SK-N-SH (cell line): ENCODE results near the gene ISM1. TPM values are rescaled to one million over a fixed set of nuclear protein-coding genes. Genes with fewer than 3 reads are reported as not detected.

ENCODE experiments used
- CTCF ChIA-PET: fragments of 300-600, 350-600 bp; formaldehyde crosslinking; extraction: SDS; loops from one replicate; lab custom pipeline; 2021; lab: Yijun Ruan, JAX
- POLR2A ChIA-PET: fragments of 350-600 bp; sonication (Branson Sonifier 250); formaldehyde crosslinking; extraction: SDS; loops from one replicate; lab custom pipeline; 2020; ENCODE audit warnings: antibody characterized with exemption, inconsistent platforms; lab: Yijun Ruan, JAX
- DNase-seq: peaks from one replicate; pipeline ENCODE4 v3.0.0; 2012
- H2AFZ ChIP-seq: fragments of 200-600 bp; sonication (generic); 2 replicates; pipeline ENCODE4 v1.8.1; 2016; ENCODE audit warnings: antibody characterized with exemption, mild to moderate bottlenecking, low read depth
- H3F3A ChIP-seq: fragments of 200-600 bp; sonication (generic); replicated peaks from 2 replicates; pipeline ENCODE3; 2016; ENCODE audit warnings: antibody characterized with exemption, mild to moderate bottlenecking; ENCODE audit not compliant: insufficient read depth
- H3K27ac ChIP-seq, 2 experiments: fragments of 200-500 bp in 1 of 2; fragments of 200-600 bp in 1 of 2; sonication (Bioruptor generic) in 1 of 2; sonication (generic), shearing (Covaris generic) in 1 of 2; 2 replicates each; pipeline versions ENCODE4 v1.5.1 to v1.6.1; 2014 to 2016; ENCODE audit warnings: low read depth in 2 of 2, inconsistent platforms in 1 of 2, low read length in 1 of 2, mild to moderate bottlenecking in 1 of 2, mixed read lengths in 1 of 2
- H3K27me3 ChIP-seq: fragments of 200-600 bp; sonication (generic), shearing (Covaris generic); 2 replicates; pipeline ENCODE4 v1.6.1; 2016; ENCODE audit warnings: mixed run types; ENCODE audit not compliant: insufficient read depth
- H3K36me3 ChIP-seq, 2 experiments: fragments of 200-500 bp in 1 of 2; fragments of 200-600 bp in 1 of 2; sonication (Bioruptor generic) in 1 of 2; sonication (generic) in 1 of 2; replicated peaks in 1 of 2; 2 replicates each; pipeline versions ENCODE3 to v1.5.1; 2014 to 2016; ENCODE audit warnings: low read length in 1 of 2, mild to moderate bottlenecking in 1 of 2; ENCODE audit not compliant: insufficient read depth in 2 of 2, control insufficient read depth in 1 of 2
- H3K4me1 ChIP-seq, 2 experiments: fragments of 200-500 bp in 1 of 2; fragments of 200-600 bp in 1 of 2; sonication (Bioruptor generic) in 1 of 2; sonication (generic), shearing (Covaris generic) in 1 of 2; 2 replicates each; pipeline versions ENCODE4 v1.5.1 to v1.6.1; 2014 to 2016; ENCODE audit warnings: low read depth in 1 of 2, low read length in 1 of 2, mixed run types in 1 of 2; ENCODE audit not compliant: insufficient read depth in 2 of 2, control insufficient read depth in 1 of 2
- H3K4me2 ChIP-seq: fragments of 200-600 bp; sonication (generic), shearing (Covaris generic); 2 replicates; pipeline ENCODE4 v1.6.1; 2017; ENCODE audit warnings: mixed run types
- H3K4me3 ChIP-seq, 2 experiments: fragments of 200-500 bp in 1 of 2; fragments of 200-600 bp in 1 of 2; sonication (Bioruptor generic) in 1 of 2; sonication (generic), shearing (Covaris generic) in 1 of 2; 2 replicates each; pipeline versions ENCODE4 v1.5.1 to v1.8.1; 2014 to 2016; ENCODE audit warnings: low read depth in 2 of 2, inconsistent platforms in 1 of 2, low read length in 1 of 2, mild to moderate bottlenecking in 1 of 2, mixed read lengths in 1 of 2, moderate library complexity in 1 of 2
- H3K79me2 ChIP-seq: fragments of 200-600 bp; sonication (generic); 2 replicates; pipeline ENCODE4 v1.8.1; 2017; ENCODE audit warnings: mild to moderate bottlenecking; ENCODE audit not compliant: insufficient read depth
- H3K9ac ChIP-seq: fragments of 200-600 bp; sonication (generic); 2 replicates; pipeline ENCODE4 v1.6.1; 2017; ENCODE audit warnings: mixed run types
- H3K9me2 ChIP-seq: fragments of 200-600 bp; sonication (generic); 2 replicates; pipeline ENCODE4 v1.6.1; 2017; ENCODE audit warnings: mixed run types
- H3K9me3 ChIP-seq: fragments of 200-600 bp; sonication (generic); 2 replicates; pipeline ENCODE4 v1.6.1; 2017; ENCODE audit warnings: mixed run types, mild to moderate bottlenecking, moderate library complexity
- H4K20me1 ChIP-seq: fragments of 200-600 bp; sonication (generic); 2 replicates; pipeline ENCODE4 v1.6.1; 2017; ENCODE audit warnings: mild to moderate bottlenecking, mixed run types; ENCODE audit not compliant: insufficient read depth
- EP300 ChIP-seq, 2 experiments: IDR thresholded peaks; 2 replicates each; pipeline versions ENCODE4 v1.4.0 to v1.6.1; 2012; ENCODE audit warnings: borderline replicate concordance in 1 of 2, low read depth in 1 of 2, low read length in 1 of 2
- FOSL2 ChIP-seq: IDR thresholded peaks from 2 replicates; pipeline ENCODE4 v1.4.0; 2012; ENCODE audit warnings: low read depth, mild to moderate bottlenecking, moderate library complexity, borderline replicate concordance
- FOXM1 ChIP-seq: IDR thresholded peaks from 2 replicates; pipeline ENCODE4 v1.4.0; 2012; ENCODE audit warnings: low read depth, mild to moderate bottlenecking
- JUND ChIP-seq: IDR thresholded peaks from 2 replicates; pipeline ENCODE4 v1.4.0; 2012
- MEF2A ChIP-seq: IDR thresholded peaks from 2 replicates; pipeline ENCODE4 v1.4.0; 2012; ENCODE audit warnings: low read depth, borderline replicate concordance
- MXI1 ChIP-seq: IDR thresholded peaks from 2 replicates; pipeline ENCODE4 v1.6.1; 2012; ENCODE audit warnings: mild to moderate bottlenecking, low read depth, low read length, improper control_type of control experiment
- NRF1 ChIP-seq: IDR thresholded peaks from 2 replicates; pipeline ENCODE4 v1.6.1; 2012; ENCODE audit warnings: low read depth, mild to moderate bottlenecking, low read length
- RFX5 ChIP-seq: IDR thresholded peaks from 2 replicates; pipeline ENCODE4 v1.6.1; 2012; ENCODE audit warnings: mild to moderate bottlenecking, improper control_type of control experiment, low read length
- RXRA ChIP-seq: IDR thresholded peaks from 2 replicates; pipeline ENCODE4 v1.4.0; 2012; ENCODE audit warnings: low read depth, mild to moderate bottlenecking, borderline replicate concordance
- SIN3A ChIP-seq: IDR thresholded peaks from 2 replicates; pipeline ENCODE4 v1.6.1; 2012; ENCODE audit warnings: low read depth, mild to moderate bottlenecking, low read length, moderate library complexity, borderline replicate concordance
- TEAD4 ChIP-seq: IDR thresholded peaks from 2 replicates; pipeline ENCODE4 v1.4.0; 2012; ENCODE audit warnings: mild to moderate bottlenecking, borderline replicate concordance; ENCODE audit not compliant: insufficient read depth
- WGBS: methylation state at CpG from one replicate; pipeline ENCODE4 v1.1.6; 2017; ENCODE audit warnings: low lambda C conversion rate; 5-methylcytosine and 5-hydroxymethylcytosine counted together
- polyA plus RNA-seq, 3 experiments: library from polyadenylated mRNA; depleted of rRNA; stranded (reverse); fragments of >200 nt; gene quantifications; 2 replicates each; pipeline ENCODE4 v1.2.3, GENCODE V29; 2012
- TF ChIP-seq, protein P1 (sequence below): fragments of 150-350 bp; IDR thresholded peaks from 2 replicates; pipeline ENCODE4 v1.6.1; 2017; ENCODE audit warnings: antibody characterized with exemption, low read length, low read depth, borderline replicate concordance
- TF ChIP-seq, protein P2 (sequence below): IDR thresholded peaks from 2 replicates; pipeline ENCODE4 v1.6.1; 2012; ENCODE audit warnings: mild to moderate bottlenecking, low read depth, low read length, moderate library complexity
- TF ChIP-seq, protein P3 (sequence below): IDR thresholded peaks from 2 replicates; pipeline ENCODE4 v1.4.0; 2012; ENCODE audit warnings: low read depth, borderline replicate concordance
- TF ChIP-seq, protein P4 (sequence below): fragments of 150-350 bp; IDR thresholded peaks from 2 replicates; pipeline ENCODE4 v1.6.1; 2016; ENCODE audit warnings: mild to moderate bottlenecking, low read depth, low read length
- TF ChIP-seq, protein P5 (sequence below): IDR thresholded peaks from 2 replicates; pipeline ENCODE4; 2012

The ISM1 gene
- polyA plus RNA-seq, 1 of the 3 experiments (the other 2 are of a cell fraction), result not detected

DNA sequence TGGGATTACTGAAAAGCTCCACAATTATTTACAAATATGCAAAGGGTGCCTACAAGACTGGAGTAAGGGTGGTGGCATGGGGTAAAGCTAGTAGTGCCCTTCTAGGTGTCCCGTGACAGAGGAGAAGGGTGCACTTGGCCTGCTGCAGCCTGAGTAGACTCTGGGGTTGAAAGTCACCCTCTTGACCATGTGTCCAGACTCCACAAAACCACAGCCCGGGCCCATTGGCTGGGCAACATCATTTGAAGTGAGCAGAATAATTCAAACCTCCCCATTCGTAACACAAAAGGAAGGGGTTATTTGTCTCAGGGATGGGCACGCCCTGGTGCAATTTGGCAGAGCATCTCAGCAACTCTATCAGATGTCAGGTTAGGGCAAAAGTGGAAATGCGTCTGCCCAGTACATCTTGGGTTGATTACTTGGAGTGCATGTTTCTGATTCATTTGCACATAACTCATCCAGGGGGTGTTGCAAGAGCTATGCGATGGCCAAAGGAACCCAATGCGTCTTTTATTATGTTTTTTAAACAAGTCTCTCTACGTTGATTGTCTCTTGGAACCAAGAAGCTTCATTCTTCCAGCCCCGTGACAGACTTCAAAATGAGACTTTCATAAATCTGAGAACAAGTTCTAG is 56.7 kb downstream of the ISM1 start:
- no peak for DNase-seq
- ChIA-PET CTCF (interaction anchor here (2.2 kb wide), 1 partner anchor 157 kb away, joined by 4 read pairs; no protein-coding TSS in a partner anchor), POLR2A (no interaction called here)
- H3K4me3 ChIP-seq, result no peak overlapping the region
- H3K27me3 ChIP-seq, result no peaks in the 10 kb centered on the region
- no peaks in the 10 kb centered on the region for H3K4me1 ChIP-seq
- H3F3A ChIP-seq, result no peaks in the 10 kb centered on the region
- no peaks in the 10 kb centered on the region for H3K9me2 ChIP-seq
- no peaks in the 10 kb centered on the region for H3K79me2 ChIP-seq
- TF ChIP-seq, protein P1, sequence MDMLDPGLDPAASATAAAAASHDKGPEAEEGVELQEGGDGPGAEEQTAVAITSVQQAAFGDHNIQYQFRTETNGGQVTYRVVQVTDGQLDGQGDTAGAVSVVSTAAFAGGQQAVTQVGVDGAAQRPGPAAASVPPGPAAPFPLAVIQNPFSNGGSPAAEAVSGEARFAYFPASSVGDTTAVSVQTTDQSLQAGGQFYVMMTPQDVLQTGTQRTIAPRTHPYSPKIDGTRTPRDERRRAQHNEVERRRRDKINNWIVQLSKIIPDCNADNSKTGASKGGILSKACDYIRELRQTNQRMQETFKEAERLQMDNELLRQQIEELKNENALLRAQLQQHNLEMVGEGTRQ, result no peak
- TF ChIP-seq, protein P2, sequence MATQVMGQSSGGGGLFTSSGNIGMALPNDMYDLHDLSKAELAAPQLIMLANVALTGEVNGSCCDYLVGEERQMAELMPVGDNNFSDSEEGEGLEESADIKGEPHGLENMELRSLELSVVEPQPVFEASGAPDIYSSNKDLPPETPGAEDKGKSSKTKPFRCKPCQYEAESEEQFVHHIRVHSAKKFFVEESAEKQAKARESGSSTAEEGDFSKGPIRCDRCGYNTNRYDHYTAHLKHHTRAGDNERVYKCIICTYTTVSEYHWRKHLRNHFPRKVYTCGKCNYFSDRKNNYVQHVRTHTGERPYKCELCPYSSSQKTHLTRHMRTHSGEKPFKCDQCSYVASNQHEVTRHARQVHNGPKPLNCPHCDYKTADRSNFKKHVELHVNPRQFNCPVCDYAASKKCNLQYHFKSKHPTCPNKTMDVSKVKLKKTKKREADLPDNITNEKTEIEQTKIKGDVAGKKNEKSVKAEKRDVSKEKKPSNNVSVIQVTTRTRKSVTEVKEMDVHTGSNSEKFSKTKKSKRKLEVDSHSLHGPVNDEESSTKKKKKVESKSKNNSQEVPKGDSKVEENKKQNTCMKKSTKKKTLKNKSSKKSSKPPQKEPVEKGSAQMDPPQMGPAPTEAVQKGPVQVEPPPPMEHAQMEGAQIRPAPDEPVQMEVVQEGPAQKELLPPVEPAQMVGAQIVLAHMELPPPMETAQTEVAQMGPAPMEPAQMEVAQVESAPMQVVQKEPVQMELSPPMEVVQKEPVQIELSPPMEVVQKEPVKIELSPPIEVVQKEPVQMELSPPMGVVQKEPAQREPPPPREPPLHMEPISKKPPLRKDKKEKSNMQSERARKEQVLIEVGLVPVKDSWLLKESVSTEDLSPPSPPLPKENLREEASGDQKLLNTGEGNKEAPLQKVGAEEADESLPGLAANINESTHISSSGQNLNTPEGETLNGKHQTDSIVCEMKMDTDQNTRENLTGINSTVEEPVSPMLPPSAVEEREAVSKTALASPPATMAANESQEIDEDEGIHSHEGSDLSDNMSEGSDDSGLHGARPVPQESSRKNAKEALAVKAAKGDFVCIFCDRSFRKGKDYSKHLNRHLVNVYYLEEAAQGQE, result no peak
- TF ChIP-seq NRF1, result no peak
- TF ChIP-seq, protein P3, sequence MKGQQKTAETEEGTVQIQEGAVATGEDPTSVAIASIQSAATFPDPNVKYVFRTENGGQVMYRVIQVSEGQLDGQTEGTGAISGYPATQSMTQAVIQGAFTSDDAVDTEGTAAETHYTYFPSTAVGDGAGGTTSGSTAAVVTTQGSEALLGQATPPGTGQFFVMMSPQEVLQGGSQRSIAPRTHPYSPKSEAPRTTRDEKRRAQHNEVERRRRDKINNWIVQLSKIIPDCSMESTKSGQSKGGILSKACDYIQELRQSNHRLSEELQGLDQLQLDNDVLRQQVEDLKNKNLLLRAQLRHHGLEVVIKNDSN, result no peak
- TF ChIP-seq, protein P4, sequence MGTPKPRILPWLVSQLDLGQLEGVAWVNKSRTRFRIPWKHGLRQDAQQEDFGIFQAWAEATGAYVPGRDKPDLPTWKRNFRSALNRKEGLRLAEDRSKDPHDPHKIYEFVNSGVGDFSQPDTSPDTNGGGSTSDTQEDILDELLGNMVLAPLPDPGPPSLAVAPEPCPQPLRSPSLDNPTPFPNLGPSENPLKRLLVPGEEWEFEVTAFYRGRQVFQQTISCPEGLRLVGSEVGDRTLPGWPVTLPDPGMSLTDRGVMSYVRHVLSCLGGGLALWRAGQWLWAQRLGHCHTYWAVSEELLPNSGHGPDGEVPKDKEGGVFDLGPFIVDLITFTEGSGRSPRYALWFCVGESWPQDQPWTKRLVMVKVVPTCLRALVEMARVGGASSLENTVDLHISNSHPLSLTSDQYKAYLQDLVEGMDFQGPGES, result no peak
- TF ChIP-seq, protein P5, sequence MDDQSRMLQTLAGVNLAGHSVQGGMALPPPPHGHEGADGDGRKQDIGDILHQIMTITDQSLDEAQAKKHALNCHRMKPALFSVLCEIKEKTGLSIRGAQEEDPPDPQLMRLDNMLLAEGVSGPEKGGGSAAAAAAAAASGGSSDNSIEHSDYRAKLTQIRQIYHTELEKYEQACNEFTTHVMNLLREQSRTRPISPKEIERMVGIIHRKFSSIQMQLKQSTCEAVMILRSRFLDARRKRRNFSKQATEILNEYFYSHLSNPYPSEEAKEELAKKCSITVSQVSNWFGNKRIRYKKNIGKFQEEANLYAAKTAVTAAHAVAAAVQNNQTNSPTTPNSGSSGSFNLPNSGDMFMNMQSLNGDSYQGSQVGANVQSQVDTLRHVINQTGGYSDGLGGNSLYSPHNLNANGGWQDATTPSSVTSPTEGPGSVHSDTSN, result no peak
- TF ChIP-seq RFX5, result no peak
- TF ChIP-seq RXRA, result no peak
- TF ChIP-seq FOXM1, result no peak
- no peak for TF ChIP-seq TEAD4
- TF ChIP-seq MXI1, result no peak
- no peak for TF ChIP-seq FOSL2
- TF ChIP-seq JUND, result no peak
- no peak for TF ChIP-seq MEF2A
- no peak for TF ChIP-seq SIN3A
- no peak for TF ChIP-seq EP300 (IDR thresholded peaks at IDR 0.05; ENCODE audit: borderline replicate concordance in 1 of 2, low read depth in 1 of 2, low read length in 1 of 2)
- WGBS, result 37% methylated on average over 9 of the region's 9 CpGs
- no peak overlapping the region for H3K27ac ChIP-seq
- H2AFZ ChIP-seq, result no peak overlapping the region
- no peak overlapping the region for H3K4me2 ChIP-seq
- H3K9ac ChIP-seq, result no peak overlapping the region
- H4K20me1 ChIP-seq, result no peaks in the 10 kb centered on the region
- H3K9me3 ChIP-seq, result no peaks in the 10 kb centered on the region
- H3K36me3 ChIP-seq, result no peaks in the 10 kb centered on the region
